HCT116 (cell line): ENCODE data around the gene HSD17B12. TPM values are rescaled to one million over a fixed set of nuclear protein-coding genes. Genes with fewer than 3 reads are reported as not detected.

ENCODE experiments used
- ATAC-seq: fragments of 200-7000 bp; cut with Tn5 transposase; 2 replicates; pipeline ENCODE4 v1.9.1; 2020; ENCODE audit warnings: mild to moderate bottlenecking, moderate library complexity
- BruUV-seq: library from RNA; stranded (reverse); fragments of 400-500 nt; replicated peaks from 2 replicates; lab custom pipeline; 2021; lab: Mats Ljungman, UMichigan
- CTCF ChIA-PET: fragments of 300-600 bp; sonication (Branson Sonifier 250); formaldehyde crosslinking; loops from one replicate; lab custom pipeline; 2021; ENCODE audit warnings: antibody characterized with exemption; lab: Charles Lee
- POLR2A ChIA-PET: fragments of 300-600, 350-600 bp; sonication (Branson Sonifier 250); formaldehyde crosslinking; loops from one replicate; lab custom pipeline; 2021; ENCODE audit warnings: antibody characterized with exemption; lab: Charles Lee
- RAD21 ChIA-PET, 2 experiments: fragments of 300-600 bp; sonication (Branson Sonifier 250); formaldehyde crosslinking; loops; one replicate each; lab custom pipeline; 2023; ENCODE audit warnings: low total read pairs in 2 of 2; ENCODE audit not compliant: uncharacterized antibody in 2 of 2, unreplicated experiment in 2 of 2, low non-redundant PET in 1 of 2; lab: Charles Lee
- DNase-seq: peaks from one replicate; pipeline ENCODE4 v3.0.0-alpha.2; 2010; ENCODE audit warnings: low read depth, low spot score
- H2AFZ ChIP-seq: fragments of 200-600 bp; shearing (Covaris generic), sonication (generic); 2 replicates; pipeline ENCODE4 v1.6.1; 2017; ENCODE audit warnings: low read depth, mixed run types, mixed read lengths, antibody characterized with exemption, low read length; ENCODE audit not compliant: poor library complexity, severe bottlenecking
- H3K27ac ChIP-seq: 2 replicates; pipeline ENCODE4 v1.5.1; 2012; ENCODE audit warnings: low read depth, low read length
- H3K27me3 ChIP-seq: fragments of 200-600 bp; sonication (generic); 2 replicates; pipeline ENCODE4 v1.6.1; 2016; ENCODE audit warnings: mixed run types, low read length, mixed read lengths; ENCODE audit not compliant: insufficient read depth
- H3K36me3 ChIP-seq, 2 experiments: fragments of 200-500 bp in 1 of 2; fragments of 200-600 bp in 1 of 2; sonication (Bioruptor generic) in 1 of 2; sonication (generic) in 1 of 2; 2 replicates each; pipeline versions ENCODE4 v1.5.1 to v1.6.1; 2014 to 2016; ENCODE audit warnings: low read length in 2 of 2, inconsistent platforms in 1 of 2, mixed read lengths in 1 of 2, mixed run types in 1 of 2; ENCODE audit not compliant: insufficient read depth in 2 of 2, control insufficient read depth in 1 of 2
- H3K4me1 ChIP-seq, 2 experiments: fragments of 200-600 bp in 1 of 2; sonication (generic) in 1 of 2; 2 replicates each; pipeline versions ENCODE4 v1.5.1 to v1.6.1; 2012 to 2017; ENCODE audit warnings: low read length in 2 of 2, inconsistent platforms in 1 of 2, mild to moderate bottlenecking in 1 of 2, mixed read lengths in 1 of 2, mixed run types in 1 of 2, moderate library complexity in 1 of 2; ENCODE audit not compliant: insufficient read depth in 2 of 2, control insufficient read depth in 1 of 2
- H3K4me2 ChIP-seq: fragments of 200-600 bp; sonication (generic); 2 replicates; pipeline ENCODE4 v1.6.1; 2017; ENCODE audit warnings: mixed run types, low read length, mixed read lengths
- H3K4me3 ChIP-seq, 2 experiments: fragments of 200-600 bp in 1 of 2; sonication (generic) in 1 of 2; replicated peaks in 1 of 2; 2 replicates each; pipeline ENCODE4 v1.5.1; 2011 to 2016; ENCODE audit warnings: low read length in 2 of 2, control low read depth in 1 of 2, low read depth in 1 of 2, mild to moderate bottlenecking in 1 of 2, mixed read lengths in 1 of 2, mixed run types in 1 of 2
- H3K79me2 ChIP-seq: fragments of 200-600 bp; sonication (generic); 2 replicates; pipeline ENCODE4 v1.6.1; 2017; ENCODE audit warnings: mild to moderate bottlenecking, mixed run types, low read length, moderate library complexity, mixed read lengths; ENCODE audit not compliant: insufficient read depth
- H3K9ac ChIP-seq: fragments of 200-600 bp; sonication (generic); 2 replicates; pipeline ENCODE4 v1.6.1; 2016; ENCODE audit warnings: low read length, mixed read lengths
- H3K9me2 ChIP-seq: fragments of 200-600 bp; sonication (generic), shearing (Covaris generic); 2 replicates; pipeline ENCODE4 v1.6.1; 2017; ENCODE audit warnings: mixed run types, mild to moderate bottlenecking, moderate library complexity; ENCODE audit not compliant: insufficient read depth
- H3K9me3 ChIP-seq, 2 experiments: fragments of 200-500 bp in 1 of 2; fragments of 200-600 bp in 1 of 2; sonication (Bioruptor generic) in 1 of 2; sonication (generic) in 1 of 2; 2 replicates each; pipeline ENCODE4 v1.6.1; 2014 to 2017; ENCODE audit warnings: low read length in 2 of 2, mixed read lengths in 2 of 2, inconsistent platforms in 1 of 2, low read depth in 1 of 2, mild to moderate bottlenecking in 1 of 2, mixed run types in 1 of 2, moderate library complexity in 1 of 2; ENCODE audit not compliant: control insufficient read depth in 1 of 2, insufficient read depth in 1 of 2
- H4K20me1 ChIP-seq: fragments of 200-600 bp; sonication (generic), shearing (Covaris generic); 2 replicates; pipeline ENCODE4 v1.6.1; 2017; ENCODE audit warnings: mixed run types, mild to moderate bottlenecking, moderate library complexity; ENCODE audit not compliant: insufficient read depth
- ATF3 ChIP-seq: IDR thresholded peaks from 2 replicates; pipeline ENCODE4 v1.6.1; 2012
- CBX3 ChIP-seq: IDR thresholded peaks from 2 replicates; pipeline ENCODE4 v1.6.1; 2012; ENCODE audit warnings: low read depth
- CTCF ChIP-seq, 3 experiments: fragments of 200-600 bp in 1 of 3; sonication (generic) in 1 of 3; IDR thresholded peaks in 2 of 3; conservative IDR thresholded peaks in 1 of 3; 2 replicates each; pipeline ENCODE4 v1.5.1; 2012 to 2017; ENCODE audit warnings: low read depth in 2 of 3, low read length in 2 of 3, antibody characterized with exemption in 1 of 3, borderline replicate concordance in 1 of 3, control low read depth in 1 of 3, mild to moderate bottlenecking in 1 of 3, mixed read lengths in 1 of 3, mixed run types in 1 of 3, moderate library complexity in 1 of 3; ENCODE audit not compliant: insufficient read depth in 1 of 3
- ELF1 ChIP-seq: IDR thresholded peaks from 2 replicates; pipeline ENCODE4 v1.6.1; 2012; ENCODE audit warnings: low read depth, borderline replicate concordance
- EZH2phosphoT487 ChIP-seq: fragments of 200-600 bp; IDR thresholded peaks from 2 replicates; pipeline ENCODE4 v1.6.1; 2018; ENCODE audit warnings: antibody characterized with exemption, borderline replicate concordance
- FOSL1 ChIP-seq: IDR thresholded peaks from 2 replicates; pipeline ENCODE4 v1.6.1; 2012; ENCODE audit warnings: low read depth
- POLR2A ChIP-seq: IDR thresholded peaks from 2 replicates; pipeline ENCODE4 v1.7.0; 2011; ENCODE audit warnings: borderline replicate concordance; ENCODE audit not compliant: insufficient read depth, insufficient read length; ENCODE audit errors: extremely low read depth
- POLR2AphosphoS5 ChIP-seq: IDR thresholded peaks from 2 replicates; pipeline ENCODE4 v1.6.1; 2011; ENCODE audit warnings: mild to moderate bottlenecking, low read depth, low read length, moderate library complexity
- REST ChIP-seq: IDR thresholded peaks from 2 replicates; pipeline ENCODE4 v1.6.1; 2012; ENCODE audit warnings: low read depth
- TCF7L2 ChIP-seq: IDR thresholded peaks from 2 replicates; pipeline ENCODE4 v1.7.0; 2011; ENCODE audit warnings: borderline replicate concordance, inconsistent platforms; ENCODE audit not compliant: insufficient read depth, insufficient read length; ENCODE audit errors: extremely low read depth
- YY1 ChIP-seq: IDR thresholded peaks from 2 replicates; pipeline ENCODE4 v1.6.1; 2011; ENCODE audit warnings: low read length, low read depth, moderate library complexity, mild to moderate bottlenecking; ENCODE audit not compliant: insufficient replicate concordance; ENCODE audit errors: extremely low read depth
- ZBTB33 ChIP-seq: IDR thresholded peaks from 2 replicates; pipeline ENCODE4 v1.6.1; 2011; ENCODE audit warnings: mild to moderate bottlenecking, low read length, moderate library complexity; ENCODE audit not compliant: insufficient replicate concordance; ENCODE audit errors: extremely low read depth
- ZFX ChIP-seq: fragments of 450-650 bp; IDR thresholded peaks from 2 replicates; pipeline ENCODE4 v1.6.1; 2017
- intact Hi-C: fragments of 100-400 bp; cut with micrococcal nuclease; formaldehyde crosslinking; loops from 2 replicates; pipeline ENCODE4 v1.10.0; 2022
- total RNA-seq: library from RNA; stranded (reverse); gene quantifications from one replicate; pipeline ENCODE4 v1.2.1, GENCODE V29; 2021; ENCODE audit not compliant: unreplicated experiment

Gene HSD17B12
- total RNA-seq, 1 experiment from 2014 or later = 83.7 TPM

- Histone ChIP-seq H3K9ac (no peak overlapping the region), H3K36me3 (no peaks in the 10 kb centered on the region), H4K20me1 (no peaks in the 10 kb centered on the region), H3K27ac (no peak overlapping the region), H3K4me2 (no peak overlapping the region), H3K9me2 (no peaks in the 10 kb centered on the region), H3K27me3 (peaks cover 28% of the 10 kb centered on the region; the same call in 1 of the 2 replicates), H3K79me2 (no peaks in the 10 kb centered on the region), H3K4me1 (no peaks in the 10 kb centered on the region), H2AFZ (no peak overlapping the region), H3K9me3 (no peaks in the 10 kb centered on the region), H3K4me3 (no peak overlapping the region)
- intact Hi-C loops = no loop called here
- ChIA-PET RAD21 (no interaction called here), CTCF (no interaction called here), POLR2A (no interaction called here)
- TF ChIP-seq ATF3 = no peak
- no peak for TF ChIP-seq CTCF (IDR thresholded peaks at IDR 0.05 in 2 of 3, conservative IDR thresholded peaks at IDR 0.05 in 1 of 3; ENCODE audit: borderline replicate concordance in 1 of 3, insufficient read depth in 1 of 3, low read depth in 2 of 3, low read length in 2 of 3)
- no peak for TF ChIP-seq ZBTB33
- no peak for TF ChIP-seq REST
- TF ChIP-seq FOSL1 = no peak
- no peak for TF ChIP-seq POLR2A
- TF ChIP-seq YY1 = no peak
- no peak for TF ChIP-seq EZH2phosphoT487
- TF ChIP-seq CBX3 = no peak
- no peak for TF ChIP-seq POLR2AphosphoS5
- TF ChIP-seq ELF1 = no peak
- TF ChIP-seq TCF7L2 = no peak
- no peak for TF ChIP-seq ZFX
- BruUV-seq = no TSS peak
- DNase-seq (no peak), ATAC-seq (no peak)
Observed at GRCh38 chr11:43868852-43869567, 188.5 kb downstream of the HSD17B12 start.
